C4-2B (cell line): ENCODE measurements around the gene RAB6C.

Source experiments
- ZFX ChIP-seq: fragments of 450-650 bp; IDR thresholded peaks from 2 replicates; pipeline ENCODE4 v1.6.1; 2017
- TF ChIP-seq, protein P1 (sequence below): fragments of 450-650 bp; conservative IDR thresholded peaks from 2 replicates; pipeline ENCODE4 v1.5.1; 2017; ENCODE audit warnings: mild to moderate bottlenecking

GRCh38 chr2:129975016-129975774, 4.3 kb upstream of the RAB6C start:
- TF ChIP-seq, protein P1, sequence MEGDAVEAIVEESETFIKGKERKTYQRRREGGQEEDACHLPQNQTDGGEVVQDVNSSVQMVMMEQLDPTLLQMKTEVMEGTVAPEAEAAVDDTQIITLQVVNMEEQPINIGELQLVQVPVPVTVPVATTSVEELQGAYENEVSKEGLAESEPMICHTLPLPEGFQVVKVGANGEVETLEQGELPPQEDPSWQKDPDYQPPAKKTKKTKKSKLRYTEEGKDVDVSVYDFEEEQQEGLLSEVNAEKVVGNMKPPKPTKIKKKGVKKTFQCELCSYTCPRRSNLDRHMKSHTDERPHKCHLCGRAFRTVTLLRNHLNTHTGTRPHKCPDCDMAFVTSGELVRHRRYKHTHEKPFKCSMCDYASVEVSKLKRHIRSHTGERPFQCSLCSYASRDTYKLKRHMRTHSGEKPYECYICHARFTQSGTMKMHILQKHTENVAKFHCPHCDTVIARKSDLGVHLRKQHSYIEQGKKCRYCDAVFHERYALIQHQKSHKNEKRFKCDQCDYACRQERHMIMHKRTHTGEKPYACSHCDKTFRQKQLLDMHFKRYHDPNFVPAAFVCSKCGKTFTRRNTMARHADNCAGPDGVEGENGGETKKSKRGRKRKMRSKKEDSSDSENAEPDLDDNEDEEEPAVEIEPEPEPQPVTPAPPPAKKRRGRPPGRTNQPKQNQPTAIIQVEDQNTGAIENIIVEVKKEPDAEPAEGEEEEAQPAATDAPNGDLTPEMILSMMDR, result no peak
- TF ChIP-seq ZFX, result no peak
